ENCODE results near the gene COL9A1. TPM values are rescaled to one million over a fixed set of nuclear protein-coding genes. Genes with fewer than 3 reads are reported as not detected.

Gene COL9A1
- polyA plus RNA-seq, 1 of the 3 experiments (the other 2 are of a cell fraction), result 0.05 TPM

DNA sequence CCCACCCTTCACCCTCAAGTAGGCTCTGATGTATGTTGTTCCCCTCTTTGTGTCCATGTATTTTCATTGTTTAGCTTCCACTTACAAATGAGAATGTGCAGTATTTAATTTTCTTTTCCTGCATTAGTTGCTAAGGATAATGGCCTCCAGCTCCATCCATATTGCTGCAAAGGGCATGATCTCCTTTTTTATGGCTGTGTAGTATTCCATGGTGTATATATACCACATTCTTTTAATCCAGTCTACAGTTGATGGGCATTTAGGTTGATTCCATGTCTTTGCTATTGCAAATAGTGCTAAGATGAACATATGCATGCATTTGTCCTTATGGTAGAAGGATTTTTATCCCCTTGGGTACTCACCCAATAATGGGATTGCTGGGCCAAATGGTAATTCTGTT lies 35.9 kb upstream of the COL9A1 start:
- TF ChIP-seq RAD21 (IDR thresholded peaks at IDR 0.05; ENCODE audit: low read length) (no peak), TAF1 (IDR thresholded peaks at IDR 0.05; ENCODE audit: borderline replicate concordance, low read depth, low read length) (no peak), EZH2phosphoT487 (IDR thresholded peaks at IDR 0.05; ENCODE audit: borderline replicate concordance, low read depth) (no peak), FOXM1 (IDR thresholded peaks at IDR 0.05; ENCODE audit: low read depth) (no peak), POLR2AphosphoS5 (IDR thresholded peaks at IDR 0.05; ENCODE audit: low read depth, low read length) (no peak), ELF1 (IDR thresholded peaks at IDR 0.05) (no peak), NFIC (IDR thresholded peaks at IDR 0.05; ENCODE audit: borderline replicate concordance) (no peak), GATA2 (CRISPR knock-in tag; IDR thresholded peaks at IDR 0.05) (no peak), NRF1 (IDR thresholded peaks at IDR 0.05; ENCODE audit: low read depth, low read length) (no peak), FOSL2 (IDR thresholded peaks at IDR 0.05; ENCODE audit: borderline replicate concordance, low read depth) (no peak), RFX5 (IDR thresholded peaks at IDR 0.05; ENCODE audit: low read length) (no peak), CHD2 (IDR thresholded peaks at IDR 0.05; ENCODE audit: low read length, partially characterized antibody) (no peak)
- TF ChIP-seq, protein P1, sequence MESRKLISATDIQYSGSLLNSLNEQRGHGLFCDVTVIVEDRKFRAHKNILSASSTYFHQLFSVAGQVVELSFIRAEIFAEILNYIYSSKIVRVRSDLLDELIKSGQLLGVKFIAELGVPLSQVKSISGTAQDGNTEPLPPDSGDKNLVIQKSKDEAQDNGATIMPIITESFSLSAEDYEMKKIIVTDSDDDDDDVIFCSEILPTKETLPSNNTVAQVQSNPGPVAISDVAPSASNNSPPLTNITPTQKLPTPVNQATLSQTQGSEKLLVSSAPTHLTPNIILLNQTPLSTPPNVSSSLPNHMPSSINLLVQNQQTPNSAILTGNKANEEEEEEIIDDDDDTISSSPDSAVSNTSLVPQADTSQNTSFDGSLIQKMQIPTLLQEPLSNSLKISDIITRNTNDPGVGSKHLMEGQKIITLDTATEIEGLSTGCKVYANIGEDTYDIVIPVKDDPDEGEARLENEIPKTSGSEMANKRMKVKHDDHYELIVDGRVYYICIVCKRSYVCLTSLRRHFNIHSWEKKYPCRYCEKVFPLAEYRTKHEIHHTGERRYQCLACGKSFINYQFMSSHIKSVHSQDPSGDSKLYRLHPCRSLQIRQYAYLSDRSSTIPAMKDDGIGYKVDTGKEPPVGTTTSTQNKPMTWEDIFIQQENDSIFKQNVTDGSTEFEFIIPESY (IDR thresholded peaks at IDR 0.05; ENCODE audit: borderline replicate concordance, low read depth), result no peak
- TF ChIP-seq, protein P2, sequence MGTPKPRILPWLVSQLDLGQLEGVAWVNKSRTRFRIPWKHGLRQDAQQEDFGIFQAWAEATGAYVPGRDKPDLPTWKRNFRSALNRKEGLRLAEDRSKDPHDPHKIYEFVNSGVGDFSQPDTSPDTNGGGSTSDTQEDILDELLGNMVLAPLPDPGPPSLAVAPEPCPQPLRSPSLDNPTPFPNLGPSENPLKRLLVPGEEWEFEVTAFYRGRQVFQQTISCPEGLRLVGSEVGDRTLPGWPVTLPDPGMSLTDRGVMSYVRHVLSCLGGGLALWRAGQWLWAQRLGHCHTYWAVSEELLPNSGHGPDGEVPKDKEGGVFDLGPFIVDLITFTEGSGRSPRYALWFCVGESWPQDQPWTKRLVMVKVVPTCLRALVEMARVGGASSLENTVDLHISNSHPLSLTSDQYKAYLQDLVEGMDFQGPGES (IDR thresholded peaks at IDR 0.05; ENCODE audit: low read depth, low read length), result no peak
- TF ChIP-seq, protein P3, sequence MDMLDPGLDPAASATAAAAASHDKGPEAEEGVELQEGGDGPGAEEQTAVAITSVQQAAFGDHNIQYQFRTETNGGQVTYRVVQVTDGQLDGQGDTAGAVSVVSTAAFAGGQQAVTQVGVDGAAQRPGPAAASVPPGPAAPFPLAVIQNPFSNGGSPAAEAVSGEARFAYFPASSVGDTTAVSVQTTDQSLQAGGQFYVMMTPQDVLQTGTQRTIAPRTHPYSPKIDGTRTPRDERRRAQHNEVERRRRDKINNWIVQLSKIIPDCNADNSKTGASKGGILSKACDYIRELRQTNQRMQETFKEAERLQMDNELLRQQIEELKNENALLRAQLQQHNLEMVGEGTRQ (IDR thresholded peaks at IDR 0.05; ENCODE audit: borderline replicate concordance, low read depth, low read length), result no peak
- TF ChIP-seq, protein P4, sequence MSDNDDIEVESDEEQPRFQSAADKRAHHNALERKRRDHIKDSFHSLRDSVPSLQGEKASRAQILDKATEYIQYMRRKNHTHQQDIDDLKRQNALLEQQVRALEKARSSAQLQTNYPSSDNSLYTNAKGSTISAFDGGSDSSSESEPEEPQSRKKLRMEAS (IDR thresholded peaks at IDR 0.05; ENCODE audit: low read depth), result no peak
- TF ChIP-seq, protein P5, sequence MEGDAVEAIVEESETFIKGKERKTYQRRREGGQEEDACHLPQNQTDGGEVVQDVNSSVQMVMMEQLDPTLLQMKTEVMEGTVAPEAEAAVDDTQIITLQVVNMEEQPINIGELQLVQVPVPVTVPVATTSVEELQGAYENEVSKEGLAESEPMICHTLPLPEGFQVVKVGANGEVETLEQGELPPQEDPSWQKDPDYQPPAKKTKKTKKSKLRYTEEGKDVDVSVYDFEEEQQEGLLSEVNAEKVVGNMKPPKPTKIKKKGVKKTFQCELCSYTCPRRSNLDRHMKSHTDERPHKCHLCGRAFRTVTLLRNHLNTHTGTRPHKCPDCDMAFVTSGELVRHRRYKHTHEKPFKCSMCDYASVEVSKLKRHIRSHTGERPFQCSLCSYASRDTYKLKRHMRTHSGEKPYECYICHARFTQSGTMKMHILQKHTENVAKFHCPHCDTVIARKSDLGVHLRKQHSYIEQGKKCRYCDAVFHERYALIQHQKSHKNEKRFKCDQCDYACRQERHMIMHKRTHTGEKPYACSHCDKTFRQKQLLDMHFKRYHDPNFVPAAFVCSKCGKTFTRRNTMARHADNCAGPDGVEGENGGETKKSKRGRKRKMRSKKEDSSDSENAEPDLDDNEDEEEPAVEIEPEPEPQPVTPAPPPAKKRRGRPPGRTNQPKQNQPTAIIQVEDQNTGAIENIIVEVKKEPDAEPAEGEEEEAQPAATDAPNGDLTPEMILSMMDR (IDR thresholded peaks at IDR 0.05), result no peak
- TF ChIP-seq, protein P6, sequence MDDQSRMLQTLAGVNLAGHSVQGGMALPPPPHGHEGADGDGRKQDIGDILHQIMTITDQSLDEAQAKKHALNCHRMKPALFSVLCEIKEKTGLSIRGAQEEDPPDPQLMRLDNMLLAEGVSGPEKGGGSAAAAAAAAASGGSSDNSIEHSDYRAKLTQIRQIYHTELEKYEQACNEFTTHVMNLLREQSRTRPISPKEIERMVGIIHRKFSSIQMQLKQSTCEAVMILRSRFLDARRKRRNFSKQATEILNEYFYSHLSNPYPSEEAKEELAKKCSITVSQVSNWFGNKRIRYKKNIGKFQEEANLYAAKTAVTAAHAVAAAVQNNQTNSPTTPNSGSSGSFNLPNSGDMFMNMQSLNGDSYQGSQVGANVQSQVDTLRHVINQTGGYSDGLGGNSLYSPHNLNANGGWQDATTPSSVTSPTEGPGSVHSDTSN (IDR thresholded peaks at IDR 0.05), result no peak
- Histone ChIP-seq H3K27me3 (ENCODE audit: insufficient read depth) (no peaks in the 10 kb centered on the region), H4K20me1 (ENCODE audit: insufficient read depth) (no peaks in the 10 kb centered on the region), H3K9ac (no peak overlapping the region), H3K4me1 (ENCODE audit: control insufficient read depth in 1 of 2, insufficient read depth in 2 of 2, low read depth in 1 of 2, low read length in 1 of 2) (no peaks in the 10 kb centered on the region), H2AFZ (ENCODE audit: low read depth) (no peak overlapping the region), H3K4me3 (ENCODE audit: low read depth in 2 of 2, low read length in 1 of 2) (no peak overlapping the region), H3K27ac (ENCODE audit: low read depth in 2 of 2, low read length in 1 of 2) (no peak overlapping the region), H3K36me3 (replicated peaks in 1 of 2; ENCODE audit: control insufficient read depth in 1 of 2, insufficient read depth in 2 of 2, low read length in 1 of 2) (no peaks in the 10 kb centered on the region), H3K9me3 (no peaks in the 10 kb centered on the region), H3K4me2 (no peak overlapping the region), H3K79me2 (ENCODE audit: insufficient read depth) (no peaks in the 10 kb centered on the region), H3K9me2 (no peaks in the 10 kb centered on the region), H3F3A (replicated peaks; ENCODE audit: insufficient read depth) (no peaks in the 10 kb centered on the region)
- ChIA-PET POLR2A (no interaction called here), CTCF (interaction anchor here (0.7 to 8.5 kb wide), 3 partner anchors 29 to 32 kb away, joined by 3 to 42 read pairs (median 9); no protein-coding TSS in a partner anchor)
- DNase-seq, result no peak
